HG03575 (cell line): ENCODE results near the gene SOCS3.

ENCODE experiments used
- ATAC-seq: cut with Tn5 transposase; IDR thresholded peaks from one replicate; pipeline ENCODE4 v1.9.1; 2021; ENCODE audit not compliant: unreplicated experiment, insufficient number of reproducible peaks, low FRiP score; ENCODE audit errors: extremely low read depth

Gene SOCS3

DNA sequence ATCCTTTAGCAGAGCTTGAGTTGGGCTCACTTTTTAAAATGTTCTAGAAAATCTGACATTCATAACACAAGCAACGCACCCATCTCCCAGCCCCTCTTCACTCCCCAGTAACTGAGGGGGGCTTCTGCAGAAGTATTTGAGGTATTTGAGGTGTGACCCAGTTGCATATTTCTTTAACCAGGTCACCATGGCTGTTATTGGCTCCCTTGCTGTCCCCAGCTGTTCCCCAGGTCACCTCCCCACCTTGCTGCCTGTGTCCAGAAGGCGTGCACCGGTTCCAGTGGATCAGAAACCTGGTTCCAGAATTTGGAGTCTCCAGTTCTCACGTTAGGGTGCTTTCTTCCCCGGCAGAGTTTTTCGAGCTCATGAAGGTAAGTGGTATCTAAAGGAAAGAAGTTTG, 32.4 kb upstream of the SOCS3 start:
- ATAC-seq: no peak

DNA sequence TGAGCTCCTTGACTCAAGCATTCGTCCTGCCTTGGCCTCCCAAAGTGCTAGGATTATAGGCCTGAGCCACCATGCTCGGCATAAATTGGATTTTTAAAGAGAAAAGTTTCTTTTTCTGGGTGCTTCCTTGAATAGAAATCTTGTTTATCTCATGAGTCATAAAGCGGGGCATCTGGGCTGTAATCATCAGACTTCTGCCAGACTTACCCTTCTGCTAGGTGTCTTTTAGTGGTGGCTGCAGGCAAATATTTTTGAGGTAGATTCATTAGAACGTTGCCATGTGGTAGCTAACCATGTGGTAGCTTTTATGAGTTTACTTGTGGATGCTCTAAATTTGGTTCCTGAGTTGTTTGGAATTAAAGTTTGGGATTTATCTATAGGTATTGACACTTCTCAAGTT, 32.0 kb upstream of the SOCS3 start:
- ATAC-seq: no peak

GRCh38 chr17:78391051-78391431, 31.2 kb upstream of the SOCS3 start:
- no peak for ATAC-seq

DNA sequence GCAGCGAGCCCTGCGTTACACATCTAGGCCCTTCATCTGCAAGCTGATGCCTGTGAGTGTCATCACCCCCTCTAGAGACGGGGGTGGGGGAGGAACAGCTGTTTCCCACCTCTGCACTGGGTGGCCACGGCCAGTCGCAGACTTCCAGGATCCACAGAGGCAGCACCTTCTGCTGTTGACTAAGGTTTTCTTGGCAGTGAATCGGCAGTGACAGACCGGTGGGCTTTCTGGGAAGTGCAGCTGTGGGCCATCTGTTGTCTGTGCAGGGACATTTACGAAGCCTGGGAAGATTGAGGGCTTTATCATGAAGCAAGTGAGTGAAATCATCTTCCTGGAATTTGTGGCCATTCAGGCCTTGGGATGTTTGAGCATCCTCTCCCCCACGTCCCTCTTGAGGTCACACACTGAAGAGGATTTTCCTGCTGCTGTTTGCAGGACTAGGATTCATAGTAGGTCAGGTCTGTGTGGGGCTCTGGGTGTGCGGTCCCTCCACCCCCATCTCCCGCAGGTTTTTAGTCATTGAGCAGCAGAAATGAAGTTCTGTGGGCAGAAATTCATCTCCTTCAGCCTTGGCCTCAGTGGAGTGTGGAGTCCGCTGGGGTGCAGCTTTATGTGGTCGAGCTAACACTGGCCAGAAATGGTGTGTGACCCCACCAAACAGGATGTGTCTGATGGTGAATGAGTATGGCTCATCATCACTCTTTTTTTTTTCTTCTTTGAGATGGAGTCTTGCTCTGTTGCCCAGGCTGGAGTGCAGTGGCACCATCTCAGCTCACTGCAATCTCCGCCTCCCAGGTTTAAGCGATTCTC, 30.6 kb upstream of the SOCS3 start:
- ATAC-seq: no peak

DNA sequence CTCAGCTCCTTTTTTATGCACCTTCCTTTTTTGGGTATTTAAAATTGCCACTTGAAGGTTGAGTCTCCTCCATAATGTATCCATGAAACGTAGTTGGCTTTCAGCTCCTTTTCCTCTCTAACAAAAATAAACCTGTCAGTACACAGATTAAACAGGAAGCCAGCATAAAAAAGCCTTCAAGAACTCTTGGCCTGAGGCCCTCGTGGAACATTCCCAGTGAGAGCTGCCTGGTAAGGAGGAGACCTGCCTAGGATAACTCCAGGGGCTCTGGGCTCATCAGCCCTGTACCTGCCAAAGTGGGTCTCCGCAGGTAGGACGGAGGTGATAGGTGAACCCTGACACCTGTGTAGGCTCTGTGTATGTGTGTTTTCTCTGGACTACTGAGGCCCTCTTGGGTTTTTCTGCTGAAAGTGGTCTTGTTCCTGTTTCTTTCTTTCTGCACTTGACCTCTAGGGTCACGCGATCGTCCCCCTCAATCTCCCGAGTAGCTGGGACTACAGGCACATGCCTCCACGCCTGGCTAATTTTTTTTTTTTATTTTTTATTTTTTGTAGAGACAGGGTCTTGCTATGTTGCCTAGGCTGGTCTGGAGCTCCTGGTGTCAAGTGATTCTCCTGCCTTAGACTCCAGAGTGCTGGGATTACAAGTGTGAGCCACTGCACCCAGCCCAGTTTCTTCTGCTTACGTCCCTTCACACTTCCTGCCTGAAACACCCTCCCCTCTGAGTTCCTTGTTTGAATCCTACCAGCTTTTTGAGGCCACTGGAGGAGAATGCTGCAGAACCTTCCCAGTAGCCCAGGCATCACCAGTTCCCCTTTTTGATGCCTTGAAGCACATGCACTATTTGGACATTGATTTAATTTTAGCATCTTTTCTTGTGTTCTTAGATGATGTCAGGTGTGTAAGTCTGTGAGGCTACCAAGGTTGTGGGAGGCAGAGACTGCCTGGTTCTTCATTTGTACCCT, 28.4 kb upstream of the SOCS3 start:
- no peak for ATAC-seq

DNA sequence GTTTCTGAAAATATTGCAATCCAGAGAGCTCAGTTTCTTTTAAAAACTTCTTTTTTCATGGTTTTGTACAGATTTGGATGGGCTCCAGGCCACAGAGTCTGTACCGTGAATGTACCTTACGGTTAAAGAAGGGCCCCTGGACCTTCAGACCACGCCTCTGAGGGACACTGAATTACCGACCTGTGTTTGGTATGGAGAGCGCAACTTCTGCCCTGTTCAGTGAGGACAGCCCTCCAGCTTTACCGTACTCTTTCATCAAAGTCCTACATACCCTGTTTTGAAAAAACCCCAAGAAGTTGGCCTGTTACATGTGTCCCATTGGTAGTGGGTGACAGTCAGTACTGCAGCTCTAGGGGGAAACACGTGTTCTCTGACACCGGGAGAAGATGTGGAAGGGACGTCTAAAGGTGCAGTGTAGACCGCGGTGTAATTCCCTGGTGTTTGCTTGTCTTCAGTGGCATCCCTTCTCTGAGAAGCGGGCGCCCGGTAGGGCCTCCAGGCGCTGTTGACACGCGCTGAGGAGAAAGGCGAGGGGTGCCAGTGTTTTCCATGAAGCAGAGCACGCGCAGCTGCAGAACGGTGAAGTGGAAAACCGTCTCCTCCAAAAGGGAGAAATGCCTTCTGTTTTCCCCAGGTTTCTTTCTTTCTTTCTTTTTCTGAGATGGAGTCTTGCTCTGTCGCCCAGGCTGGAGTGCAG, 24.8 kb upstream of the SOCS3 start:
- no peak for ATAC-seq

DNA sequence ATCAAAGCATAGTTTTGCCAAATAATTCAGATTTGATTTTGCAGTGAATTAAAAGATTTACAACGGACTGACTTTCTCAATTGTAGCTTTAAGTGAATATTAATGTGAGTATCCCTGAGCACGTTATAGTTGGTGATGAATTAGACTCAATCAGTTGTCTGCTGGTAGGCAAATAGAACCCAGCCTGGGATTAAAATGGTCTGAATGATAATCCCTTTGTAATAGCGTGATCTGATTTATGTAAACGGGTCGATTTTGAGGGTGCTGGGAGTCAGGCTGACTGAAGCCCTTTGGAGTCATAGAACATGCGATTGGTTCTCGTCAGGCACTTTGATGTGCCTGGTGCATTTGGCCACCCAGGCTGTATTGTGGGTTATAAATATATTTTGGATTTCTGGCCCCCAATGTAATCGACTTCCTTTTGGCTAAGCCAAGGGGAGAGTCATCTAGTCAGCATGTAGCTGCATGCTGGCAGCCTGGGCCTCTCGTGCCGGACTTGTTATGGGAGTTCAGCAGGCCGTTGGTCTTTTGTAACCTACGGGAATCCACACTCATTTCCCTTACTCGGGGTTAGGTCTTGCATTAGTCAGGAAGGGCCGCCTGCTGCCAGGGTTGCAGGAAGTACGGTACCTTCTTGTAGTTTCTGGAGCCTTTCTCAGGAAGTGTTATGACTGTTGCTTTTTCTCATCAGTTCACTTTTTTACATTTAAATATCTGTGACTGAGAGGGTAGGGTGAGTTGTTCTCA, 24.0 kb upstream of the SOCS3 start:
- ATAC-seq: no peak

- no peak for ATAC-seq
Measured at GRCh38 chr17:78381601-78382232, 21.8 kb upstream of the SOCS3 start.

GRCh38 chr17:78380370-78380769, 20.5 kb upstream of the SOCS3 start:
- ATAC-seq: no peak

DNA sequence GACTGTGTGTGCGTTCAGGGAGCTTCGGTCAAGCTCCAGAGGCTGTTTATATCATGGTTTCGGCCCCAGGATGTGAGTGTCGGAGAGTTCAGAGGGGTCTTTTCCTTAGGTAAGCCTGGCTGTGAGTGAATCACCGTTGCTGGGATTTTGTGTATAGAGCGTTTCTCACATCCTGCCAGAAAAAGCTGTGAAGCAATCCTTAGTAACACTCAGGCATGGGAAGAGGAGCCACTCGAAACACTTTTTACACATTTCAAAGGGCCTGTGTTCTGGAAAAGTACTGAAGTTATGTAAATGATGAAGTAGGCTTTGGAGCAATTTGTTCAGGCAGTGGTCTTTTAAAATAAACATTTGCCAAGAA, 19.2 kb upstream of the SOCS3 start:
- no peak for ATAC-seq

- ATAC-seq: no peak
Measured at GRCh38 chr17:78378225-78379130, 18.6 kb upstream of the SOCS3 start, which contains the start of gene PGS1. Gene PGS1, plus strand, starts transcription at chr17:78378649. Its CDS starts 17 bp downstream, at chr17:78378666.

DNA sequence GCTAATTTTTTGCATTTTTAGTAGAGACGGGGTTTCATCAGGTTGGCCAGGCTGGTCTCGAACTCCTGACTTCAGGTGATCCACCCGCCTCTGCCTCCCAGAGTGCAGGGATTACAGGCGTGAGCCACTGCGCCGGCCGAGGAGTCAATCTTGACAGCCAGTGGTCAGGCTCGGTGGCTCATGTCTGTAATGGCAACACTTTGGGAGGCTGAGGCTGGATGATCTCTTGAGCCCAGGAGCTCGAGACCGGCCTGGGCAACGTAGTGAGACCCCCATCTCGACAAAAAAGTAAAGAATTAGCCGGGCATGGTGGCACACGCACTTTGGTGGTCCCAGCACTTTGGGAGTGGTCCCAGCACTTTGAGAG, 18.0 kb upstream of the SOCS3 start:
- no peak for ATAC-seq

DNA sequence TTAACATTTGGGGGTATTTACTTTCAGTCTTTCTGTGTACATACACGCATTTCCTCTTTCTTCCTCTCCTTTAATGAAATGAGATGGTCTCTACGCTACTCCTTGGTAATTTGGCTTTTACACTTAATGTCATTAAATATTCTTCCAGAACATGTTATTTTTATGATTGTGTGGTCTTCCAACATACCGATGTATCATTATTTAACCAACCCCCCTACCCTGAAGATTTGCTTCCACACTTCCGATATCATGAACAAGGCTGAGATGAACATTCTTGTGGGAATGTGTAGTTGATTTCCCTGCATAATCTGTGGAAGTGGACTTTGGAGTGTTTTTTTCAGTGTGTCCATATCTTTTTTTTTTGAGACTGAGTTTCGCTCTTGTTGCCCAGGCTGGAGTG, 16.3 kb upstream of the SOCS3 start:
- no peak for ATAC-seq

- no peak for ATAC-seq
Measured at GRCh38 chr17:78375401-78376151, 15.7 kb upstream of the SOCS3 start.

GRCh38 chr17:78374631-78375274, 14.9 kb upstream of the SOCS3 start:
- ATAC-seq: no peak

GRCh38 chr17:78374189-78374588, 14.3 kb upstream of the SOCS3 start:
- no peak for ATAC-seq
